ENCODE data around the gene WDPCP.
A peak's percentile ranks its signal among the peaks of the same experiment; 100 is the strongest.

The WDPCP gene

GRCh38 chr2:63436488-63436887 lies 151.8 kb downstream of the WDPCP start:
- DNase-seq (ENCODE audit: low spot score) = no peak
- no peak for TF ChIP-seq CTCF (IDR thresholded peaks at IDR 0.05; ENCODE audit: extremely low read depth, missing control alignments)

GRCh38 chr2:63435070-63435469 lies 153.2 kb downstream of the WDPCP start:
- no peak for DNase-seq (ENCODE audit: low spot score)
- no peak for TF ChIP-seq CTCF (IDR thresholded peaks at IDR 0.05; ENCODE audit: extremely low read depth, missing control alignments)

- no peak for TF ChIP-seq CTCF (IDR thresholded peaks at IDR 0.05; ENCODE audit: extremely low read depth, missing control alignments)
- DNase-seq (ENCODE audit: low spot score) = no peak
Observed at GRCh38 chr2:63434024-63435001, 154.0 kb downstream of the WDPCP start.

- DNase-seq (ENCODE audit: low spot score) = no peak
- TF ChIP-seq CTCF (IDR thresholded peaks at IDR 0.05; ENCODE audit: extremely low read depth, missing control alignments) = no peak
Observed at GRCh38 chr2:63432373-63432772, 155.9 kb downstream of the WDPCP start.

- TF ChIP-seq CTCF (IDR thresholded peaks at IDR 0.05; ENCODE audit: extremely low read depth, missing control alignments) = no peak
- DNase-seq (ENCODE audit: low spot score) = no peak
Observed at GRCh38 chr2:63425606-63426005, 162.7 kb downstream of the WDPCP start.

GRCh38 chr2:63425079-63425416 lies 163.2 kb downstream of the WDPCP start:
- TF ChIP-seq CTCF (IDR thresholded peaks at IDR 0.05; ENCODE audit: extremely low read depth, missing control alignments) = no peak
- DNase-seq (ENCODE audit: low spot score) = no peak

GRCh38 chr2:63424329-63425078 lies 163.8 kb downstream of the WDPCP start:
- peak; percentile 25 for TF ChIP-seq CTCF (IDR thresholded peaks at IDR 0.05; ENCODE audit: extremely low read depth, missing control alignments)
- DNase-seq (ENCODE audit: low spot score) = peak; percentile 47

All from GM20000 (cell line).